DND-41 (cell line): ENCODE data around the gene MKS1.

Experiments
- ATAC-seq: fragments of 200-7000 bp; cut with Tn5 transposase; 3 replicates; pipeline ENCODE4 v1.9.1; 2021; ENCODE audit warnings: low read depth; ENCODE audit not compliant: insufficient read depth
- DNase-seq: peaks from one replicate; pipeline ENCODE4 v3.0.0-alpha.2; 2020
- H2AFZ ChIP-seq: 2 replicates; pipeline ENCODE4 v1.6.0; 2012; ENCODE audit warnings: low read depth, low read length
- H3K27ac ChIP-seq: 2 replicates; pipeline ENCODE4 v1.5.1; 2012; ENCODE audit warnings: low read length, inconsistent platforms
- H3K27me3 ChIP-seq: fragments of 200-600 bp; sonication (generic); 2 replicates; pipeline ENCODE4 v1.6.0; 2012; ENCODE audit warnings: low read length, mild to moderate bottlenecking, inconsistent platforms; ENCODE audit not compliant: insufficient read depth, poor library complexity
- H3K36me3 ChIP-seq: 2 replicates; pipeline ENCODE4 v1.5.1; 2012; ENCODE audit warnings: low read length, inconsistent platforms; ENCODE audit not compliant: insufficient read depth
- H3K4me1 ChIP-seq: 2 replicates; pipeline ENCODE4 v1.5.1; 2012; ENCODE audit warnings: mild to moderate bottlenecking, low read length; ENCODE audit not compliant: insufficient read depth
- H3K4me2 ChIP-seq: 2 replicates; pipeline ENCODE4 v1.6.0; 2012; ENCODE audit warnings: mild to moderate bottlenecking, moderate library complexity, low read length, inconsistent platforms; ENCODE audit not compliant: insufficient read depth
- H3K4me3 ChIP-seq, 2 experiments: fragments of 200-600 bp in 1 of 2; shearing (Covaris generic) in 1 of 2; 2 replicates each; pipeline ENCODE4 v1.5.1; 2012 to 2016; ENCODE audit warnings: inconsistent platforms in 2 of 2, low read length in 2 of 2, mild to moderate bottlenecking in 2 of 2, low read depth in 1 of 2, moderate library complexity in 1 of 2
- H3K79me2 ChIP-seq: 2 replicates; pipeline ENCODE4 v1.6.0; 2012; ENCODE audit warnings: low read length, inconsistent platforms; ENCODE audit not compliant: insufficient read depth
- H3K9ac ChIP-seq: 2 replicates; pipeline ENCODE4 v1.6.0; 2012; ENCODE audit warnings: low read depth, mild to moderate bottlenecking, inconsistent platforms, low read length, moderate library complexity
- H3K9me3 ChIP-seq: 2 replicates; pipeline ENCODE4 v1.5.1; 2012; ENCODE audit warnings: low read length, moderate library complexity, mild to moderate bottlenecking, inconsistent platforms; ENCODE audit not compliant: insufficient read depth, severe bottlenecking
- H4K20me1 ChIP-seq: 2 replicates; pipeline ENCODE4 v1.6.0; 2012; ENCODE audit warnings: low read length; ENCODE audit not compliant: insufficient read depth
- EZH2 ChIP-seq: IDR thresholded peaks from 3 replicates; pipeline ENCODE4 v1.6.1; 2012; ENCODE audit warnings: borderline replicate concordance, low read depth, mild to moderate bottlenecking, moderate library complexity, low read length, inconsistent platforms; ENCODE audit not compliant: severe bottlenecking
- TF ChIP-seq, protein P1 (sequence below): IDR thresholded peaks from 2 replicates; pipeline ENCODE4 v1.5.1; 2012; ENCODE audit warnings: borderline replicate concordance, low read length, moderate library complexity, mild to moderate bottlenecking; ENCODE audit not compliant: poor library complexity, severe bottlenecking; ENCODE audit errors: extremely low read depth

The MKS1 gene

DNA sequence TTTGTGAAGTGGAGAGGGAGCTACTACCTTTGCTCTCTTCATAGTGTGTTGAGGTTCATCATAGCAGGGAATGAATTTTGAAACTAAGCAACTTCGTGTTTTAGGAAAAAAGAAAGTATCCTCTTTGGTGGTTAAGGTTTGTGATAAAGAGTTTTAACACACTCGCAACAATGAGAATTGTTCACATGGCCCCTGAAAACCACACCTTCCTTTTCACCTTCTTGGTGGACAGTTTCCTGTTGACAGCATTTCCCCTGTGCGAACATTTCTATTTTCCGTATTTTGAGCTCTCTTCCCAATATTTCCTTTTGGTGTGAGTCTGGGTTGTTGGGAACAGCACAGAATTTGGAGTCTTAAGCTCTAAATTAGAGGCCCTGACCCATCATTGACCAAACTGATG lies 48.4 kb downstream of the MKS1 start:
- Histone ChIP-seq H3K9me3 (no peaks in the 10 kb centered on the region), H3K36me3 (no peaks in the 10 kb centered on the region), H3K4me2 (no peak overlapping the region), H3K4me3 (no peak overlapping the region), H3K9ac (no peak overlapping the region), H3K4me1 (no peaks in the 10 kb centered on the region), H2AFZ (no peak overlapping the region), H4K20me1 (0 out of 2 replicates have a peak, but pooled peaks cover 3% of the 10 kb centered on the region), H3K79me2 (no peaks in the 10 kb centered on the region), H3K27ac (no peak overlapping the region), H3K27me3 (peaks cover 20% of the 10 kb centered on the region)
- TF ChIP-seq, protein P1, sequence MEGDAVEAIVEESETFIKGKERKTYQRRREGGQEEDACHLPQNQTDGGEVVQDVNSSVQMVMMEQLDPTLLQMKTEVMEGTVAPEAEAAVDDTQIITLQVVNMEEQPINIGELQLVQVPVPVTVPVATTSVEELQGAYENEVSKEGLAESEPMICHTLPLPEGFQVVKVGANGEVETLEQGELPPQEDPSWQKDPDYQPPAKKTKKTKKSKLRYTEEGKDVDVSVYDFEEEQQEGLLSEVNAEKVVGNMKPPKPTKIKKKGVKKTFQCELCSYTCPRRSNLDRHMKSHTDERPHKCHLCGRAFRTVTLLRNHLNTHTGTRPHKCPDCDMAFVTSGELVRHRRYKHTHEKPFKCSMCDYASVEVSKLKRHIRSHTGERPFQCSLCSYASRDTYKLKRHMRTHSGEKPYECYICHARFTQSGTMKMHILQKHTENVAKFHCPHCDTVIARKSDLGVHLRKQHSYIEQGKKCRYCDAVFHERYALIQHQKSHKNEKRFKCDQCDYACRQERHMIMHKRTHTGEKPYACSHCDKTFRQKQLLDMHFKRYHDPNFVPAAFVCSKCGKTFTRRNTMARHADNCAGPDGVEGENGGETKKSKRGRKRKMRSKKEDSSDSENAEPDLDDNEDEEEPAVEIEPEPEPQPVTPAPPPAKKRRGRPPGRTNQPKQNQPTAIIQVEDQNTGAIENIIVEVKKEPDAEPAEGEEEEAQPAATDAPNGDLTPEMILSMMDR: no peak
- TF ChIP-seq EZH2: no peak
- no peak for DNase-seq
- ATAC-seq: no peak

DNA sequence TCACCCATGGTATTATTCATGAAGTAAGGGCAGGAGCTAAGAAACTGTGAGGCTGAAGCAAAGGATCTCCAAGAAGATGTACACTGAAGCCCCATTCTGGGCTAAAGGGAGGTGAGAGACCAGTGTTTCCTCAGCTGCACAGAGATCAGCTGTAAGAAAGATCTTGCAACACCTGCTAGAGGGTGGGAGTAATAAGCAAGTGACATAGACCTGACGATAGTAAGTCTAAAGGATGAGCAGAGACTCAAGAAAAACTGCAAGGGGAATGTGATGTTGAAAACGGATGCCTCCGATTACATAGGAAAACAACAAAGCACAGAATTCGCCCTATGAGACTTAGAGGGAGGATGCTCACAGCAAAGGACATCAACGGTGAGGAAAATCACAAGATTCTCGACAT lies 52.4 kb downstream of the MKS1 start, which contains the start of gene OR4D2:
Gene OR4D2 (plus strand): TSS at position 301 of the 400 bp plus-strand sequence. CDS start 2,674 bp downstream, outside the sequence.
- peaks cover 17% of the 10 kb centered on the region for H3K27me3 ChIP-seq

DNA sequence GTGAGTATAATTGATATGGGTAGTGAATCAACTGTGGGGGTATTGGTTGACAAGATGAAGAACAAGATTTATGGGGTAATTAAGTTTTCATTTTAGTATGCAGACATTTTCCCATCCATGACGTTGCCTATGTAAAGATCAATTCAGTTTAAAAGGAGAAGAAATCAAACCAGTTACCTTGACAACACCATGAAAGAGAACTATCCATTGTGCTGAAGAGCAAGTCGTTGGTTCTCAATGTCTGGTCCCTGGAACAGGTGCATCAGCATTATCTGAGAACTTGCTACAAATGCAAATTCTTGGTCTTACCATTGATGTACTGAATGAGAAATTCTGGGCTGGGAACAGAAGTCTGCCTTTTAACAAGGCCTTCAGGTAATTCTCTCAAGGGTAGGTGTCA lies 53.1 kb downstream of the MKS1 start:
- Histone ChIP-seq H3K36me3 (no peaks in the 10 kb centered on the region), H3K79me2 (no peaks in the 10 kb centered on the region), H3K27ac (no peak overlapping the region), H4K20me1 (0 out of 2 replicates have a peak, but pooled peaks cover 3% of the 10 kb centered on the region), H3K9me3 (no peaks in the 10 kb centered on the region), H3K4me1 (no peaks in the 10 kb centered on the region), H2AFZ (no peak overlapping the region), H3K27me3 (peaks cover 21% of the 10 kb centered on the region), H3K9ac (no peak overlapping the region), H3K4me3 (no peak overlapping the region), H3K4me2 (no peak overlapping the region)
- ATAC-seq: no peak
- no peak for DNase-seq
- TF ChIP-seq EZH2: no peak
- TF ChIP-seq, protein P1: no peak

More for the DNA sequence above, 52.4 kb downstream of the MKS1 start, which contains the start of gene OR4D2:
- Histone ChIP-seq H2AFZ (no peak within 1 kb of the TSS), H3K4me3 (no peak within 1 kb of the TSS), H3K9me3 (no peaks in the 10 kb centered on the region), H3K4me2 (no peak within 1 kb of the TSS), H3K4me1 (no peaks in the 10 kb centered on the region), H3K36me3 (no peaks in the 10 kb centered on the region), H3K79me2 (no peaks in the 10 kb centered on the region), H3K27ac (no peak within 1 kb of the TSS), H3K9ac (no peak within 1 kb of the TSS), H4K20me1 (0 out of 2 replicates have a peak, but pooled peaks cover 3% of the 10 kb centered on the region)
- TF ChIP-seq, protein P1: no peak
- TF ChIP-seq EZH2: no peak
- DNase-seq: no peak
- ATAC-seq: no peak

DNA sequence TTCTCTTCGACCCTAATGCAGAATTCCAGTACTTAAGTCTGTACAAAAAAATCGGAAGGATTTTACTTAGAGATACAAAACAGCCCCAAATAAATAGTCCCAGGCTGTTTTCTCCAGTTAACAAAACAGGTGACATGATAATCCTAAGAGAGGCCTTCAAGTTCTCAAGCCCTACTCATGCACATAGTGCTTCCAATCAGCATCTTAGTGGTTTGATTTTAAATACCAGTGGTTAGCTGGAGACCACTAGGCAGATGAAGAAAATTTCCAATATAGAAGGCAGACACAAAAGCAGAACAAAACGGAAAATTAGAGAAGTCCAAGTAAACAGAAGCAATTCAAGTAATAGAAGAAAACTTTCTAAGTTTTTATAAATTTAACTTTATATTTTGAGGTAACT lies 57.5 kb downstream of the MKS1 start:
- DNase-seq: no peak
- no peak for ATAC-seq
- H3K9ac ChIP-seq: no peak overlapping the region
- H4K20me1 ChIP-seq: no peaks in the 10 kb centered on the region
- no peaks in the 10 kb centered on the region for H3K9me3 ChIP-seq
- no peaks in the 10 kb centered on the region for H3K4me1 ChIP-seq
- no peaks in the 10 kb centered on the region for H3K36me3 ChIP-seq
- TF ChIP-seq EZH2: no peak
- TF ChIP-seq, protein P1: no peak
- no peak overlapping the region for H3K27ac ChIP-seq
- H3K79me2 ChIP-seq: no peaks in the 10 kb centered on the region
- H3K4me2 ChIP-seq: no peak overlapping the region
- H3K27me3 ChIP-seq: peaks cover 17% of the 10 kb centered on the region
- no peak overlapping the region for H3K4me3 ChIP-seq
- no peak overlapping the region for H2AFZ ChIP-seq
